Measurements from ENCODE around the gene DSG4. TPM values are rescaled to one million over a fixed set of nuclear protein-coding genes. Genes with fewer than 3 reads are reported as not detected.

Gene DSG4
- polyA plus RNA-seq, 2 of the 4 experiments (the other 2 are of a cell fraction), result 0.03 TPM; not detected in 1

DNA sequence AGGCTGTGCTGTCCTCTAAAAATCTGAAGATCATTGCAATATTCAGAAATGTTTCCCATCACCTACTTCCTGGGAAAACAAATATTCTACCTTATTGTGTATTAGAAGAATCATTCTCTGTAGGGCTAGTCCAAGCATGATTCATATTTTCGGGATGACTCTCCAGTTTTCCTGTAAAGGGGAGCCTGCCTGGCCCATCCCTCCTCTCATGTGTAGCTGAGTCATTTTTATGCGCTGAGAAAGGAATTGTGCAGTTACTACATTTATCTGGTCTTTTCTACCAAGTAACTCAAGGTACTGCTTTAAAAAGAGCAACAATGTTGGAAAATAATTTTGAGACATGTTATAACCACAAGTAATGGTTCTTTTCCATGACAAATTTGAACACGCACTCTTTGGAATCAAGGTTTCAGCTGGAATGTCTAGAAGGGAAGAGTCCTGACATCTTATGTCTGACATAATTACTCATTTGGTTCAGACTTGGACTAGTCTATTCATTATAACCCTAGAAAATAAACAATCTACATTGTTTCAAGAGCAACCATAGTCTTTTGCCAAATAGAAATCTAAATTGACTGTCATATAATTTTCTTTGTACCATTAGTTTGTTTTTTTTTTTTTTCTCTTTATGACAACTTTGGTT, 77.6 kb downstream of the DSG4 start:
- H3K27ac ChIP-seq, result peak overlapping the region; percentile 56 to 84
- ATAC-seq, result peak; percentile 98 to 100
- WGBS (ENCODE audit: missing lambda C conversion rate), result 24% methylated on average over 3 of the region's 3 CpGs
- peak overlapping the region; percentile 45 for H3K4me2 ChIP-seq
- ChIA-PET POLR2A (no interaction called here), CTCF (interaction anchor here (2.2 kb wide), 1 partner anchor 29 kb away, joined by 6 read pairs; no protein-coding TSS in a partner anchor)
- FAIRE-seq, result no peak
- no peak overlapping the region for H3K4me3 ChIP-seq
- H3K9me3 ChIP-seq, result no peaks in the 10 kb centered on the region
- peaks cover 22% of the 10 kb centered on the region for H3K4me1 ChIP-seq
- TF ChIP-seq JUN (IDR thresholded peaks at IDR 0.05) (peak in 1 of 2 experiments; percentile 34; a peak in 1 of 5 replicates), KDM1A (IDR thresholded peaks at IDR 0.05; ENCODE audit: low read depth) (no peak), NFE2L2 (conservative IDR thresholded peaks at IDR 0.05; ENCODE audit: low read length) (no peak), CEBPB (IDR thresholded peaks at IDR 0.05) (no peak), CBX8 (IDR thresholded peaks at IDR 0.05) (no peak), RCOR1 (IDR thresholded peaks at IDR 0.05; ENCODE audit: low read depth, low read length) (no peak), EP300 (IDR thresholded peaks at IDR 0.05) (no peak), HOXA7 (CRISPR knock-in tag; IDR thresholded peaks at IDR 0.05) (no peak), HOXB13 (CRISPR knock-in tag; IDR thresholded peaks at IDR 0.05; ENCODE audit: low read depth) (no peak), SREBF2 (IDR thresholded peaks at IDR 0.05) (no peak), FOSL2 (IDR thresholded peaks at IDR 0.05) (peak; percentile 81; the same call in 1 of the 2 replicates), FOSL2 (CRISPR knock-in tag; IDR thresholded peaks at IDR 0.05) (peak; percentile 86), POLR2A (IDR thresholded peaks at IDR 0.05; ENCODE audit: low read length) (no peak), JUNB (IDR thresholded peaks at IDR 0.05) (peak; percentile 70), ZFP36 (IDR thresholded peaks at IDR 0.05; ENCODE audit: borderline replicate concordance, partially characterized antibody) (no peak), MAFK (IDR thresholded peaks at IDR 0.05; ENCODE audit: partially characterized antibody) (peak; percentile 75)
- peak; percentile 71 to 82 for DNase-seq (ENCODE audit: low read depth in 1 of 2, low spot score in 1 of 2)

Small RNA genes within 50 kb of the gene (small RNA-seq; reads per million reads assigned to genes)
- 0 reads per million in 6 experiments for gene RF00019
- 0 reads per million in 6 experiments for gene RNU6-167P

Other genes with a start within 250 kb of the DSG4 start
- gene DSC1, start 213.9 kb upstream of the DSG4 start, polyA plus RNA-seq (2011; rRNA removed), result not detected in 2 replicates
- gene DSC1, start 213.9 kb upstream of the DSG4 start, polyA plus RNA-seq (2017; fragmentation: RNase III; extraction: RNeasy Plus Mini Kit Qiagen cat#74134 plus additional on column Dnase treatment), result not detected in 3 replicates
- gene DSG1, start 58.6 kb upstream of the DSG4 start, polyA plus RNA-seq (2011; rRNA removed), result not detected in 2 replicates
- not detected in 3 replicates for gene DSG1, start 58.6 kb upstream of the DSG4 start, polyA plus RNA-seq (2017; fragmentation: RNase III; extraction: RNeasy Plus Mini Kit Qiagen cat#74134 plus additional on column Dnase treatment)
- 0.01 and 0.03 TPM in 2 replicates for gene DSG3, start 71.0 kb downstream of the DSG4 start, polyA plus RNA-seq (2011; rRNA removed)
- 0.01 TPM in 1 of 3 replicates, not detected in the others for gene DSG3, start 71.0 kb downstream of the DSG4 start, polyA plus RNA-seq (2017; fragmentation: RNase III; extraction: RNeasy Plus Mini Kit Qiagen cat#74134 plus additional on column Dnase treatment)
- gene DSG2, start 121.4 kb downstream of the DSG4 start, polyA plus RNA-seq (2011; rRNA removed), result 89.5 and 91.7 TPM in 2 replicates
- gene DSG2, start 121.4 kb downstream of the DSG4 start, polyA plus RNA-seq (2017; fragmentation: RNase III; extraction: RNeasy Plus Mini Kit Qiagen cat#74134 plus additional on column Dnase treatment), result 35.9 to 40.0 TPM (median 38.7 TPM) in 3 replicates
- 0.13 and 0.28 TPM in 2 replicates for gene TTR, start 215.1 kb downstream of the DSG4 start, polyA plus RNA-seq (2011; rRNA removed)
- 0.11 to 0.18 TPM (median 0.12 TPM) in 3 replicates for gene TTR, start 215.1 kb downstream of the DSG4 start, polyA plus RNA-seq (2017; fragmentation: RNase III; extraction: RNeasy Plus Mini Kit Qiagen cat#74134 plus additional on column Dnase treatment)